Peyer's patch (tissue), 4 donors: ENCODE results near the gene SMIM45.

Experiments
- CTCF ChIP-seq, 6 experiments: fragments of 450-650 bp in 4 of 6; fragments of 200-600 bp in 2 of 6; sonication (generic) in 1 of 6; IDR thresholded peaks; one replicate each; pipeline ENCODE4 v1.5.1; 2017 to 2019; ENCODE audit warnings: antibody characterized with exemption in 6 of 6, mild to moderate bottlenecking in 3 of 6, moderate library complexity in 1 of 6
- POLR2A ChIP-seq, 2 donors: fragments of 450-650 bp; IDR thresholded peaks; one replicate each; pipeline ENCODE4 v1.5.1; 2017; ENCODE audit warnings: antibody characterized with exemption in 2 of 2, mild to moderate bottlenecking in 2 of 2, moderate library complexity in 2 of 2

GRCh38 chr22:41934284-41935014 lies 17.5 kb upstream of the SMIM45 start:
- TF ChIP-seq CTCF (IDR thresholded peaks at IDR 0.05) (no peak), POLR2A (IDR thresholded peaks at IDR 0.05) (no peak)
